ENCODE results near the gene TNXB. TPM values are rescaled to one million over a fixed set of nuclear protein-coding genes. Genes with fewer than 3 reads are reported as not detected.

TNXB gene
- total RNA-seq, 1 experiment from 2014 or later, result 3.0 TPM

- no peak overlapping the region for H3K4me3 Mint-ChIP-seq (ENCODE audit: unreplicated experiment)
- H3K27me3 Mint-ChIP-seq (ENCODE audit: insufficient read depth, unreplicated experiment), result peaks cover 24% of the 10 kb centered on the region
- H3K9me3 Mint-ChIP-seq (ENCODE audit: unreplicated experiment), result no peaks in the 10 kb centered on the region
- peaks cover 5% of the 10 kb centered on the region for H3K36me3 Mint-ChIP-seq (ENCODE audit: insufficient read depth, unreplicated experiment)
- no peak for DNase-seq (ENCODE audit: unreplicated experiment)
- no peak for TF ChIP-seq CTCF (IDR thresholded peaks at IDR 0.05; ENCODE audit: unreplicated experiment)
- no TSS peak for BruUV-seq (replicated peaks)
- intact Hi-C loops (cut with micrococcal nuclease), result no loop called here
- ChIA-PET CTCF (interaction anchor here (0.7 to 1.4 kb wide), 3 partner anchors 12 to 119 kb away, joined by 3 to 6 read pairs (median 3); no protein-coding TSS in a partner anchor), POLR2A (interaction anchor here (1.6 to 1.7 kb wide), 2 partner anchors 29 to 41 kb away, joined by 4 to 6 read pairs; partner anchors contain the start of gene FKBPL)
- no peak overlapping the region for H3K27ac Mint-ChIP-seq (ENCODE audit: low read depth, unreplicated experiment)
- H3K4me1 Mint-ChIP-seq (ENCODE audit: insufficient read depth, unreplicated experiment), result peaks cover 34% of the 10 kb centered on the region
Measured at GRCh38 chr6:32089082-32089828, 19.9 kb downstream of the TNXB start.

GRCh38 chr6:32088487-32089049 lies 20.6 kb downstream of the TNXB start:
- DNase-seq (ENCODE audit: unreplicated experiment), result no peak
- Mint-ChIP-seq H3K4me1 (ENCODE audit: insufficient read depth, unreplicated experiment) (peaks cover 34% of the 10 kb centered on the region), H3K4me3 (ENCODE audit: unreplicated experiment) (no peak overlapping the region), H3K36me3 (ENCODE audit: insufficient read depth, unreplicated experiment) (peaks cover 9% of the 10 kb centered on the region), H3K27me3 (ENCODE audit: insufficient read depth, unreplicated experiment) (peaks cover 24% of the 10 kb centered on the region), H3K9me3 (ENCODE audit: unreplicated experiment) (no peaks in the 10 kb centered on the region), H3K27ac (ENCODE audit: low read depth, unreplicated experiment) (peak overlapping the region; percentile 61)
- intact Hi-C loops (cut with micrococcal nuclease), result no loop called here
- no peak for TF ChIP-seq CTCF (IDR thresholded peaks at IDR 0.05; ENCODE audit: unreplicated experiment)
- CTCF ChIA-PET, result interaction anchor here (0.7 to 1.4 kb wide), 3 partner anchors 12 to 119 kb away, joined by 3 to 6 read pairs (median 3); no protein-coding TSS in a partner anchor
- POLR2A ChIA-PET, result interaction anchor here (1.6 to 1.7 kb wide), 2 partner anchors 30 to 42 kb away, joined by 4 to 6 read pairs; partner anchors contain the start of gene FKBPL
- BruUV-seq (replicated peaks), result no TSS peak

- POLR2A ChIA-PET, result no interaction called here
- peaks cover 34% of the 10 kb centered on the region for H3K4me1 Mint-ChIP-seq (ENCODE audit: insufficient read depth, unreplicated experiment)
- H3K4me3 Mint-ChIP-seq (ENCODE audit: unreplicated experiment), result no peak overlapping the region
- CTCF ChIA-PET, result interaction anchor here (1.3 kb wide), 1 partner anchor 29 kb away, joined by 3 read pairs; no protein-coding TSS in a partner anchor
- peak overlapping the region; percentile 61 for H3K27ac Mint-ChIP-seq (ENCODE audit: low read depth, unreplicated experiment)
- peaks cover 24% of the 10 kb centered on the region for H3K27me3 Mint-ChIP-seq (ENCODE audit: insufficient read depth, unreplicated experiment)
- no TSS peak for BruUV-seq (replicated peaks)
- TF ChIP-seq CTCF (IDR thresholded peaks at IDR 0.05; ENCODE audit: unreplicated experiment), result peak; percentile 50
- peaks cover 9% of the 10 kb centered on the region for H3K36me3 Mint-ChIP-seq (ENCODE audit: insufficient read depth, unreplicated experiment)
- DNase-seq (ENCODE audit: unreplicated experiment), result peak; percentile 80
- intact Hi-C loops (cut with micrococcal nuclease), result loop anchor here (1.0 kb wide), 1 partner anchor 66 kb away; the partner anchor contains the start of gene PPT2
- no peaks in the 10 kb centered on the region for H3K9me3 Mint-ChIP-seq (ENCODE audit: unreplicated experiment)
Measured at GRCh38 chr6:32087574-32088486, 21.3 kb downstream of the TNXB start.
